Smooth muscle cell (in vitro differentiated cells): ENCODE data around the gene NTRK2. TPM values are rescaled to one million over a fixed set of nuclear protein-coding genes. Genes with fewer than 3 reads are reported as not detected.

Experiments used
- DNase-seq: peaks from one replicate; lab custom pipeline; 2025; ENCODE audit not compliant: unreplicated experiment; lab: John Stamatoyannopoulos, UW
- H2AFZ ChIP-seq: fragments of 200-600 bp; sonication (generic); 2 replicates; pipeline ENCODE4 v1.6.0; 2016; ENCODE audit warnings: antibody characterized with exemption, low read depth, mild to moderate bottlenecking
- H3F3A ChIP-seq: fragments of 200-600 bp; sonication (generic); 2 replicates; pipeline ENCODE4 v1.6.0; 2017; ENCODE audit warnings: antibody characterized with exemption, low read depth
- H3K27ac ChIP-seq: fragments of 200-600 bp; sonication (generic); 2 replicates; pipeline ENCODE4 v1.5.1; 2016; ENCODE audit warnings: low read depth, mild to moderate bottlenecking
- H3K27me3 ChIP-seq: fragments of 200-600 bp; sonication (generic); 2 replicates; pipeline ENCODE4 v1.6.1; 2016; ENCODE audit warnings: low read depth, mild to moderate bottlenecking
- H3K36me3 ChIP-seq: fragments of 200-600 bp; sonication (generic); 2 replicates; pipeline ENCODE4 v1.5.1; 2016; ENCODE audit warnings: low read depth
- H3K4me1 ChIP-seq: fragments of 200-600 bp; sonication (generic); 2 replicates; pipeline ENCODE4 v1.5.1; 2016; ENCODE audit warnings: low read depth
- H3K4me2 ChIP-seq: fragments of 200-600 bp; sonication (generic); 2 replicates; pipeline ENCODE4 v1.6.0; 2016; ENCODE audit warnings: mild to moderate bottlenecking
- H3K4me3 ChIP-seq: fragments of 200-600 bp; sonication (generic); 2 replicates; pipeline ENCODE4 v1.5.1; 2016; ENCODE audit warnings: mild to moderate bottlenecking
- H3K79me2 ChIP-seq: fragments of 200-600 bp; sonication (generic); 2 replicates; pipeline ENCODE4 v1.6.0; 2016; ENCODE audit warnings: low read depth, mild to moderate bottlenecking
- H3K9ac ChIP-seq: fragments of 200-600 bp; sonication (generic); 2 replicates; pipeline ENCODE4 v1.6.0; 2016; ENCODE audit warnings: low read depth
- H3K9me3 ChIP-seq: fragments of 200-600 bp; sonication (generic); replicated peaks from 2 replicates; pipeline ENCODE4 v1.5.1; 2016; ENCODE audit warnings: low read depth
- H4K20me1 ChIP-seq: fragments of 200-600 bp; sonication (generic); 2 replicates; pipeline ENCODE4 v1.6.0; 2016; ENCODE audit warnings: low read depth
- CTCF ChIP-seq: fragments of 200-600 bp; sonication (generic); IDR thresholded peaks from 2 replicates; pipeline ENCODE4 v1.5.1; 2017; ENCODE audit warnings: borderline replicate concordance, mild to moderate bottlenecking, antibody characterized with exemption; ENCODE audit not compliant: insufficient read depth, poor library complexity, severe bottlenecking
- WGBS: methylation state at CpG from one replicate; pipeline ENCODE4 v1.1.7; 2016; ENCODE audit warnings: low lambda C conversion rate; 5-methylcytosine and 5-hydroxymethylcytosine counted together
- polyA plus RNA-seq: library from polyadenylated mRNA; unstranded; fragments of >200 nt; fragmentation: Nextera tagmentation; extraction: Ambion mirVana; gene quantifications from 2 replicates; pipeline ENCODE4 v1.2.1, GENCODE V29; 2016
- total RNA-seq: library from RNA; depleted of rRNA; stranded (reverse); fragments of >200 nt; gene quantifications from 2 replicates; pipeline ENCODE4 v1.2.3, GENCODE V29; 2014

The NTRK2 gene
- total and polyA plus RNA-seq, 2 experiments from 2014 or later = 1.7 to 3.9 TPM

- Histone ChIP-seq H3K9me3 (no peaks in the 10 kb centered on the region), H3K27me3 (peaks cover 17% of the 10 kb centered on the region), H3K4me3 (no peak overlapping the region), H3F3A (no peaks in the 10 kb centered on the region), H3K79me2 (no peaks in the 10 kb centered on the region), H3K27ac (no peak overlapping the region), H4K20me1 (no peaks in the 10 kb centered on the region), H3K9ac (no peak overlapping the region), H3K36me3 (no peaks in the 10 kb centered on the region), H2AFZ (no peak overlapping the region), H3K4me1 (no peaks in the 10 kb centered on the region), H3K4me2 (no peak overlapping the region)
- TF ChIP-seq CTCF = no peak
- DNase-seq = no peak
- WGBS = 85% methylated on average over 8 of the region's 8 CpGs
These were observed 217.3 kb downstream of the NTRK2 start for GRCh38 chr9:84886866-84887265.

- Histone ChIP-seq H3K9me3 (no peaks in the 10 kb centered on the region), H3K27ac (no peak overlapping the region), H3K36me3 (no peaks in the 10 kb centered on the region), H3F3A (no peaks in the 10 kb centered on the region), H2AFZ (no peak overlapping the region), H4K20me1 (no peaks in the 10 kb centered on the region), H3K79me2 (no peaks in the 10 kb centered on the region), H3K4me3 (no peak overlapping the region), H3K27me3 (peaks cover 58% of the 10 kb centered on the region), H3K4me1 (peaks cover 3% of the 10 kb centered on the region), H3K9ac (no peak overlapping the region), H3K4me2 (no peak overlapping the region)
- 100% methylated on average over 1 of the region's 1 CpG for WGBS
- no peak for DNase-seq
- no peak for TF ChIP-seq CTCF
These were observed 222.4 kb downstream of the NTRK2 start for GRCh38 chr9:84891924-84892323.

- H3K79me2 ChIP-seq = no peaks in the 10 kb centered on the region
- peaks cover 72% of the 10 kb centered on the region for H3K27me3 ChIP-seq
- no peak overlapping the region for H3K4me3 ChIP-seq
- WGBS = 80% methylated on average over 13 of the region's 13 CpGs
- H3K9me3 ChIP-seq = no peaks in the 10 kb centered on the region
- no peak overlapping the region for H3K4me2 ChIP-seq
- no peaks in the 10 kb centered on the region for H3K36me3 ChIP-seq
- H3F3A ChIP-seq = no peaks in the 10 kb centered on the region
- H2AFZ ChIP-seq = no peak overlapping the region
- no peaks in the 10 kb centered on the region for H4K20me1 ChIP-seq
- no peak overlapping the region for H3K27ac ChIP-seq
- no peak for DNase-seq
- H3K9ac ChIP-seq = no peak overlapping the region
- H3K4me1 ChIP-seq = peaks cover 10% of the 10 kb centered on the region
- TF ChIP-seq CTCF = no peak
These were observed 224.0 kb downstream of the NTRK2 start for GRCh38 chr9:84893419-84894128.

GRCh38 chr9:84894859-84895258 lies 225.3 kb downstream of the NTRK2 start:
- H3K27me3 ChIP-seq = peaks cover 81% of the 10 kb centered on the region

More at GRCh38 chr9:84894859-84895258, 225.3 kb downstream of the NTRK2 start:
- Histone ChIP-seq H3F3A (no peaks in the 10 kb centered on the region), H3K9ac (no peak overlapping the region), H3K79me2 (no peaks in the 10 kb centered on the region), H3K4me2 (no peak overlapping the region), H3K36me3 (no peaks in the 10 kb centered on the region), H2AFZ (no peak overlapping the region), H4K20me1 (no peaks in the 10 kb centered on the region), H3K4me1 (peaks cover 10% of the 10 kb centered on the region), H3K4me3 (no peak overlapping the region), H3K27ac (no peak overlapping the region), H3K9me3 (no peaks in the 10 kb centered on the region)
- 92% methylated on average over 2 of the region's 2 CpGs for WGBS
- no peak for TF ChIP-seq CTCF
- no peak for DNase-seq
